Esophagus (tissue), 2 donors: ENCODE results near the gene LSM10. TPM values are rescaled to one million over a fixed set of nuclear protein-coding genes. Genes with fewer than 3 reads are reported as not detected.

Source experiments
- H3K27ac ChIP-seq, 2 donors: one replicate each; pipeline ENCODE4 v1.5.1; 2013; ENCODE audit warnings: low read depth in 2 of 2, mild to moderate bottlenecking in 2 of 2, inconsistent platforms in 1 of 2, low read length in 1 of 2, moderate library complexity in 1 of 2
- H3K27me3 ChIP-seq, 2 donors: one replicate each; pipeline ENCODE4 v1.6.1; 2013; ENCODE audit warnings: low read length in 2 of 2, control low read depth in 1 of 2, mild to moderate bottlenecking in 1 of 2; ENCODE audit not compliant: insufficient read depth in 2 of 2, control insufficient read depth in 1 of 2
- H3K36me3 ChIP-seq, 2 donors: one replicate each; pipeline ENCODE4 v1.6.1; 2013; ENCODE audit warnings: low read length in 1 of 2; ENCODE audit not compliant: control insufficient read depth in 2 of 2, insufficient read depth in 2 of 2
- H3K4me1 ChIP-seq, 2 donors: one replicate each; pipeline ENCODE4 v1.6.1; 2013; ENCODE audit warnings: low read length in 1 of 2; ENCODE audit not compliant: control insufficient read depth in 2 of 2, insufficient read depth in 2 of 2
- H3K4me3 ChIP-seq, 2 donors: one replicate each; pipeline ENCODE4 v1.5.1; 2013; ENCODE audit warnings: low read length in 2 of 2, mild to moderate bottlenecking in 2 of 2, low read depth in 1 of 2, moderate library complexity in 1 of 2
- H3K9me3 ChIP-seq, 2 donors: one replicate each; pipeline ENCODE4 v1.6.1; 2013; ENCODE audit warnings: mild to moderate bottlenecking in 2 of 2, low read depth in 1 of 2, low read length in 1 of 2, moderate library complexity in 1 of 2; ENCODE audit not compliant: control insufficient read depth in 2 of 2, insufficient read depth in 1 of 2
- WGBS, 2 donors: extraction: QIAGEN DNeasy Blood & Tissue Kit; methylation state at CpG; one replicate each; pipeline ENCODE4 v1.1.7; 2013; 5-methylcytosine and 5-hydroxymethylcytosine counted together
- polyA plus RNA-seq, 2 donors: library from polyadenylated mRNA; stranded (reverse); fragments of 200-250 nt; gene quantifications; one replicate each; pipeline ENCODE4 v1.2.3, GENCODE V29; 2013
- donor health status: healthy with polysubstance abuse.
- donor health status: Bipolar disorder and iron deficiency.

The LSM10 gene
- polyA plus RNA-seq, 2 donors, result 16.8 to 30.7 TPM

- peaks cover 0 to 10% of the 10 kb centered on the region in 2 donors for H3K4me1 ChIP-seq
- H3K27me3 ChIP-seq, result no peaks in the 10 kb centered on the region
- peaks cover 0 to 6% of the 10 kb centered on the region in 2 donors for H3K36me3 ChIP-seq
- peak overlapping the region; percentile 46 to 56 for H3K4me3 ChIP-seq
- 0 to 1% methylated on average over 14 of the region's 14 CpGs for WGBS, 2 donors
- H3K27ac ChIP-seq, result peak overlapping the region; percentile 99 to 100
- no peaks in the 10 kb centered on the region for H3K9me3 ChIP-seq
Measured at GRCh38 chr1:36386265-36387140, 11.2 kb downstream of the LSM10 start.

GRCh38 chr1:36385410-36386264 lies 12.1 kb downstream of the LSM10 start, which contains the start of gene STK40:
TSS of gene STK40 (minus strand) at chr1:36385924. CDS start at chr1:36361332, 24,592 bp downstream.
- Histone ChIP-seq H3K4me1 (peaks cover 0 to 10% of the 10 kb centered on the region in 2 donors), H3K27ac (peak within 1 kb of the TSS; percentile 99 to 100), H3K9me3 (no peaks in the 10 kb centered on the region), H3K4me3 (peak within 1 kb of the TSS; percentile 76 to 91), H3K36me3 (peaks cover 2 to 4% of the 10 kb centered on the region in 2 donors), H3K27me3 (no peaks in the 10 kb centered on the region)
- 0 to 1% methylated on average over 58 to 82 of the region's 82 CpGs for WGBS, 2 donors

- Histone ChIP-seq H3K4me1 (peaks cover 0 to 10% of the 10 kb centered on the region in 2 donors), H3K4me3 (peak overlapping the region; percentile 76 to 91), H3K9me3 (no peaks in the 10 kb centered on the region), H3K27ac (peak overlapping the region; percentile 94 to 99), H3K36me3 (peaks cover 4% of the 10 kb centered on the region in 2 donors), H3K27me3 (no peaks in the 10 kb centered on the region)
- WGBS, 2 donors, result 0 to 1% methylated on average over 25 of the region's 25 CpGs
Measured at GRCh38 chr1:36384542-36385409, 12.9 kb downstream of the LSM10 start.

GRCh38 chr1:36383240-36383639 lies 14.5 kb downstream of the LSM10 start:
- no peak overlapping the region for H3K4me3 ChIP-seq
- H3K9me3 ChIP-seq, result no peaks in the 10 kb centered on the region
- H3K27ac ChIP-seq, result peak overlapping the region in 1 of 2 donors; percentile 14
- WGBS, 2 donors, result 67 to 83% methylated on average over 4 of the region's 4 CpGs
- peaks cover 4 to 8% of the 10 kb centered on the region in 2 donors for H3K36me3 ChIP-seq
- peaks cover 0 to 10% of the 10 kb centered on the region in 2 donors for H3K4me1 ChIP-seq
- no peaks in the 10 kb centered on the region for H3K27me3 ChIP-seq

GRCh38 chr1:36382669-36383068 lies 15.0 kb downstream of the LSM10 start:
- WGBS, 2 donors, result 91 to 97% methylated on average over 4 of the region's 4 CpGs
- H3K4me3 ChIP-seq, result no peak overlapping the region
- peaks cover 0 to 7% of the 10 kb centered on the region in 2 donors for H3K4me1 ChIP-seq

GRCh38 chr1:36382231-36382630 lies 15.5 kb downstream of the LSM10 start:
- H3K4me3 ChIP-seq, result no peak overlapping the region
- H3K4me1 ChIP-seq, result peaks cover 0 to 6% of the 10 kb centered on the region in 2 donors
- peaks cover 4 to 8% of the 10 kb centered on the region in 2 donors for H3K36me3 ChIP-seq
- no peak overlapping the region for H3K27ac ChIP-seq
- no peaks in the 10 kb centered on the region for H3K9me3 ChIP-seq
- 84 to 89% methylated on average over 9 of the region's 9 CpGs for WGBS, 2 donors
- H3K27me3 ChIP-seq, result no peaks in the 10 kb centered on the region

More at GRCh38 chr1:36382669-36383068, 15.0 kb downstream of the LSM10 start:
- Histone ChIP-seq H3K27me3 (no peaks in the 10 kb centered on the region), H3K9me3 (no peaks in the 10 kb centered on the region), H3K36me3 (peaks cover 4 to 8% of the 10 kb centered on the region in 2 donors), H3K27ac (no peak overlapping the region)

- peaks cover 4 to 8% of the 10 kb centered on the region in 2 donors for H3K36me3 ChIP-seq
- no peak overlapping the region for H3K4me3 ChIP-seq
- peaks cover 0 to 2% of the 10 kb centered on the region in 2 donors for H3K4me1 ChIP-seq
- 89 to 91% methylated on average over 5 of the region's 5 CpGs for WGBS, 2 donors
- no peaks in the 10 kb centered on the region for H3K27me3 ChIP-seq
- H3K9me3 ChIP-seq, result no peaks in the 10 kb centered on the region
- no peak overlapping the region for H3K27ac ChIP-seq
Measured at GRCh38 chr1:36381405-36381804, 16.3 kb downstream of the LSM10 start.

GRCh38 chr1:36380782-36381181 lies 16.9 kb downstream of the LSM10 start:
- Histone ChIP-seq H3K4me3 (no peak overlapping the region), H3K36me3 (peaks cover 4 to 11% of the 10 kb centered on the region in 2 donors), H3K27me3 (no peaks in the 10 kb centered on the region), H3K9me3 (no peaks in the 10 kb centered on the region), H3K27ac (peak overlapping the region in 1 of 2 donors; percentile 40), H3K4me1 (peaks cover 0 to 2% of the 10 kb centered on the region in 2 donors)
- 78 to 83% methylated on average over 3 of the region's 3 CpGs for WGBS, 2 donors
